H1 (cell line): Measurements from ENCODE around the gene PCDHA5. TPM values are rescaled to one million over a fixed set of nuclear protein-coding genes. Genes with fewer than 3 reads are reported as not detected.
A peak's percentile ranks its signal among the peaks of the same experiment; 100 is the strongest.

Source experiments
- CTCF ChIA-PET: fragments of 300-600 bp; sonication (Branson Sonifier 250); formaldehyde crosslinking; loops from one replicate; lab custom pipeline; 2021; ENCODE audit not compliant: partially characterized antibody; lab: Charles Lee
- POLR2A ChIA-PET: fragments of 300-600 bp; sonication (Branson Sonifier 250); formaldehyde crosslinking; loops from one replicate; lab custom pipeline; 2021; ENCODE audit warnings: inconsistent platforms; ENCODE audit not compliant: partially characterized antibody; lab: Charles Lee
- DNase-seq, 2 experiments: peaks; one replicate each; pipeline versions ENCODE4 v3.0.0 to v3.0.0-alpha.2; 2010 to 2022; ENCODE audit warnings: low spot score in 2 of 2, low read depth in 1 of 2, mixed read lengths in 1 of 2
- FAIRE-seq: peaks from 2 replicates; lab custom pipeline; 2011; peaks lifted over from hg19 to GRCh38; lab: Jason Lieb, UNC
- H2AFZ ChIP-seq: 2 replicates; pipeline ENCODE4 v1.8.1; 2012; ENCODE audit warnings: low read length, inconsistent platforms
- H2AK5ac ChIP-seq: 2 replicates; pipeline ENCODE4 v1.6.1; 2013; ENCODE audit warnings: low read depth, low read length
- H2BK120ac ChIP-seq: replicated peaks from 2 replicates; pipeline ENCODE3; 2013; ENCODE audit warnings: low read depth, low read length, inconsistent platforms
- H2BK12ac ChIP-seq: 2 replicates; pipeline ENCODE4 v1.6.1; 2013; ENCODE audit warnings: low read depth, low read length
- H2BK15ac ChIP-seq: 2 replicates; pipeline ENCODE4 v1.6.1; 2013; ENCODE audit warnings: low read length
- H2BK20ac ChIP-seq: 2 replicates; pipeline ENCODE4 v1.6.1; 2013; ENCODE audit warnings: low read length
- H2BK5ac ChIP-seq: 2 replicates; pipeline ENCODE4 v1.6.1; 2013; ENCODE audit warnings: low read depth, low read length
- H3K14ac ChIP-seq: 2 replicates; pipeline ENCODE4 v1.6.1; 2013; ENCODE audit warnings: inconsistent platforms; ENCODE audit not compliant: insufficient read length
- H3K18ac ChIP-seq: 2 replicates; pipeline ENCODE4 v1.6.1; 2013; ENCODE audit warnings: low read length; ENCODE audit errors: extremely low read depth
- H3K23ac ChIP-seq: 2 replicates; pipeline ENCODE4 v1.6.1; 2013; ENCODE audit warnings: inconsistent platforms; ENCODE audit not compliant: insufficient read length
- H3K23me2 ChIP-seq: 2 replicates; pipeline ENCODE4 v1.6.1; 2013; ENCODE audit warnings: low read depth, low read length
- H3K27ac ChIP-seq: 2 replicates; pipeline ENCODE4 v1.6.1; 2011; ENCODE audit warnings: low read depth, low read length, inconsistent platforms
- H3K27me3 ChIP-seq, 4 experiments: replicated peaks in 1 of 4; 1 replicate in 1 of 4; 2 replicates in 3 of 4; pipeline versions ENCODE4 v1.6.1 to v1.8.1; 2011 to 2013; ENCODE audit warnings: low read length in 3 of 4, mild to moderate bottlenecking in 3 of 4, inconsistent platforms in 2 of 4, mixed read lengths in 2 of 4, moderate library complexity in 1 of 4; ENCODE audit not compliant: control insufficient read depth in 3 of 4, insufficient read depth in 3 of 4; ENCODE audit errors: extremely low read depth in 1 of 4
- H3K36me3 ChIP-seq, 4 experiments: 2 replicates each; pipeline versions ENCODE4 v1.6.1 to v1.8.1; 2011 to 2013; ENCODE audit warnings: mild to moderate bottlenecking in 4 of 4, low read length in 3 of 4, moderate library complexity in 2 of 4, control low read depth in 1 of 4, inconsistent platforms in 1 of 4; ENCODE audit not compliant: insufficient read depth in 4 of 4, control insufficient read depth in 2 of 4
- H3K4ac ChIP-seq: replicated peaks from 2 replicates; pipeline ENCODE3; 2013; ENCODE audit warnings: low read length, low read depth, mixed read lengths, inconsistent platforms; ENCODE audit not compliant: insufficient read length
- H3K4me1 ChIP-seq, 4 experiments: replicated peaks in 1 of 4; 1 replicate in 1 of 4; 2 replicates in 3 of 4; pipeline versions ENCODE4 v1.6.1 to v1.8.1; 2011 to 2013; ENCODE audit warnings: low read length in 3 of 4, inconsistent platforms in 2 of 4, mixed read lengths in 1 of 4; ENCODE audit not compliant: insufficient read depth in 4 of 4, control insufficient read depth in 3 of 4
- H3K4me2 ChIP-seq, 2 experiments: 2 replicates each; pipeline versions ENCODE4 v1.6.1 to v1.8.1; 2011 to 2013; ENCODE audit warnings: low read depth in 2 of 2, low read length in 2 of 2, control low read depth in 1 of 2, inconsistent platforms in 1 of 2, mild to moderate bottlenecking in 1 of 2; ENCODE audit not compliant: insufficient read depth in 1 of 2
- H3K4me3 ChIP-seq, 4 experiments: fragments of 200-600, 300-600 bp in 1 of 4; sonication (generic), shearing (Covaris generic), sonication (Bioruptor Twin) in 1 of 4; 2 replicates each; pipeline versions ENCODE4 v1.5.1 to v1.8.1; 2011 to 2016; ENCODE audit warnings: low read length in 4 of 4, low read depth in 3 of 4, control low read depth in 2 of 4, inconsistent platforms in 2 of 4, mild to moderate bottlenecking in 2 of 4, mixed read lengths in 1 of 4, moderate library complexity in 1 of 4; ENCODE audit not compliant: insufficient read depth in 2 of 4; ENCODE audit errors: extremely low read depth in 1 of 4
- H3K56ac ChIP-seq: replicated peaks from 2 replicates; pipeline ENCODE3; 2013; ENCODE audit warnings: low read depth, mild to moderate bottlenecking, mixed read lengths, low read length, inconsistent platforms; ENCODE audit not compliant: insufficient read length
- H3K79me1 ChIP-seq: 2 replicates; pipeline ENCODE4 v1.6.1; 2013; ENCODE audit warnings: low read depth, low read length, control low read depth
- H3K79me2 ChIP-seq, 2 experiments: 2 replicates each; pipeline versions ENCODE4 v1.6.1 to v1.8.1; 2012 to 2013; ENCODE audit warnings: low read length in 2 of 2, mild to moderate bottlenecking in 2 of 2, inconsistent platforms in 1 of 2; ENCODE audit not compliant: insufficient read depth in 2 of 2, control insufficient read depth in 1 of 2
- H3K9ac ChIP-seq, 4 experiments: replicated peaks in 1 of 4; 1 replicate in 1 of 4; 2 replicates in 3 of 4; pipeline versions ENCODE4 v1.6.1 to v1.8.1; 2011 to 2013; ENCODE audit warnings: low read depth in 3 of 4, low read length in 3 of 4, control low read depth in 2 of 4, mild to moderate bottlenecking in 2 of 4, moderate library complexity in 2 of 4, inconsistent platforms in 1 of 4; ENCODE audit errors: extremely low read depth in 1 of 4
- H3K9me3 ChIP-seq, 2 experiments: 2 replicates each; pipeline versions ENCODE4 v1.6.1 to v1.8.1; 2012 to 2013; ENCODE audit warnings: mild to moderate bottlenecking in 2 of 2, moderate library complexity in 2 of 2, control low read depth in 1 of 2, inconsistent platforms in 1 of 2, low read depth in 1 of 2, low read length in 1 of 2, mixed read lengths in 1 of 2; ENCODE audit not compliant: insufficient read depth in 2 of 2
- H4K20me1 ChIP-seq, 2 experiments: replicated peaks in 1 of 2; 2 replicates each; pipeline versions ENCODE3 to v1.8.1; 2011 to 2013; ENCODE audit warnings: inconsistent platforms in 2 of 2, low read length in 2 of 2, mild to moderate bottlenecking in 1 of 2; ENCODE audit not compliant: insufficient read depth in 2 of 2, control insufficient read depth in 1 of 2
- H4K5ac ChIP-seq: 2 replicates; pipeline ENCODE4 v1.6.1; 2013; ENCODE audit warnings: low read length, low read depth, mixed read lengths, inconsistent platforms; ENCODE audit not compliant: insufficient read length
- H4K8ac ChIP-seq: 2 replicates; pipeline ENCODE4 v1.8.0; 2013; ENCODE audit warnings: mild to moderate bottlenecking, moderate library complexity, low read length, inconsistent platforms; ENCODE audit not compliant: insufficient read depth; ENCODE audit errors: extremely low read depth
- H4K91ac ChIP-seq: replicated peaks from 2 replicates; pipeline ENCODE3; 2013; ENCODE audit warnings: low read length, mixed read lengths, inconsistent platforms; ENCODE audit not compliant: insufficient read length
- ASH2L ChIP-seq: fragments of 200-600, 300-600 bp; sonication (generic); IDR thresholded peaks from one replicate; pipeline ENCODE4 v1.7.1; 2017; ENCODE audit warnings: low read length
- CHD1 ChIP-seq: IDR thresholded peaks from 2 replicates; pipeline ENCODE4 v1.6.1; 2012; ENCODE audit warnings: low read depth, low read length, improper control_type of control experiment
- CTCF ChIP-seq, 3 experiments: IDR thresholded peaks; 1 replicate in 2 of 3; 2 replicates in 1 of 3; pipeline versions ENCODE4 v1.5.1 to v1.6.1; 2011; ENCODE audit warnings: low read length in 3 of 3, mild to moderate bottlenecking in 3 of 3, inconsistent platforms in 2 of 3, low read depth in 1 of 3, moderate library complexity in 1 of 3; ENCODE audit not compliant: insufficient read depth in 1 of 3; ENCODE audit errors: control extremely low read depth in 1 of 3
- HDAC2 ChIP-seq, 2 experiments: fragments of 300-600 bp in 1 of 2; sonication (generic) in 1 of 2; IDR thresholded peaks; 2 replicates each; pipeline ENCODE4 v1.6.1; 2011 to 2012; ENCODE audit warnings: low read depth in 2 of 2, low read length in 2 of 2, mild to moderate bottlenecking in 2 of 2, moderate library complexity in 2 of 2, borderline replicate concordance in 1 of 2, inconsistent platforms in 1 of 2
- KDM5A ChIP-seq: fragments of 200-600 bp; IDR thresholded peaks from 2 replicates; pipeline ENCODE4 v1.7.1; 2012; ENCODE audit warnings: mild to moderate bottlenecking, low read length, inconsistent platforms, mixed read lengths
- MAX ChIP-seq: IDR thresholded peaks from 2 replicates; pipeline ENCODE4 v1.6.1; 2012; ENCODE audit warnings: inconsistent platforms
- RXRA ChIP-seq: IDR thresholded peaks from 2 replicates; pipeline ENCODE4 v1.6.1; 2011; ENCODE audit warnings: low read depth, mild to moderate bottlenecking, low read length, moderate library complexity; ENCODE audit not compliant: insufficient read depth
- SP4 ChIP-seq: IDR thresholded peaks from 2 replicates; pipeline ENCODE4 v1.6.1; 2012; ENCODE audit warnings: low read length, inconsistent platforms
- WGBS, 2 experiments: shearing (Covaris generic) in 1 of 2; methylation state at CpG; one replicate each; pipeline versions ENCODE4 v1.1.6 to v1.1.7; 2013 to 2015; ENCODE audit warnings: low lambda C conversion rate in 2 of 2, mixed read lengths in 2 of 2, inconsistent platforms in 1 of 2, low coverage in 1 of 2, missing lambda C conversion rate in 1 of 2; ENCODE audit not compliant: insufficient replicate concordance in 2 of 2, insufficient coverage in 1 of 2, insufficient read length in 1 of 2; ENCODE audit errors: extremely low coverage in 1 of 2, missing lambda C conversion rate in 1 of 2; 5-methylcytosine and 5-hydroxymethylcytosine counted together
- polyA plus RNA-seq, 7 experiments: library from polyadenylated mRNA; depleted of rRNA in 3 of 7; stranded (reverse) in 5 of 7; unstranded in 2 of 7; fragments of >200 nt in 5 of 7; fragments of 200-250 nt in 2 of 7; gene quantifications; 1 replicate in 5 of 7; 2 replicates in 1 of 7; 4 replicates in 1 of 7; pipeline versions ENCODE4 v1.2.1 to v1.2.3, GENCODE V29; 2011 to 2013; ENCODE audit warnings: missing spikeins in 2 of 7, mixed read lengths in 2 of 7
- total RNA-seq: library from RNA; stranded (reverse); fragmentation: NEBNext Ultra II Directional; extraction: Animal tissue kit (Norgen Biotek cat#: 25700); gene quantifications from 2 replicates; pipeline ENCODE4 v1.2.1, GENCODE V29; 2021

Gene PCDHA5
- total and polyA plus RNA-seq, 2 of the 8 experiments (the other 6 are each of a cell fraction or from before 2014, with no cell fraction given) = 0.33 to 0.76 TPM

- TF ChIP-seq HDAC2 (IDR thresholded peaks at IDR 0.05; ENCODE audit: borderline replicate concordance in 1 of 2, low read depth in 2 of 2, low read length in 2 of 2) (no peak), ASH2L (no peak), CHD1 (no peak), CTCF (IDR thresholded peaks at IDR 0.05; ENCODE audit: control extremely low read depth in 1 of 3, insufficient read depth in 1 of 3, low read depth in 1 of 3, low read length in 3 of 3) (peak; percentile 13 to 32 (median 27); a peak in 3 of 4 replicates), RXRA (no peak), KDM5A (no peak), MAX (no peak), SP4 (no peak)
- Histone ChIP-seq H3K14ac (no peak overlapping the region), H3K4me3 (peak overlapping the region in 1 of 4 experiments; percentile 62; a peak in 2 of 8 replicates), H2AFZ (no peak overlapping the region), H4K8ac (no peak overlapping the region), H2BK5ac (no peak overlapping the region), H3K79me1 (no peaks in the 10 kb centered on the region), H3K9me3 (peaks cover 0 to 10% of the 10 kb centered on the region in 2 experiments; a peak in 1 of 4 replicates), H4K20me1 (peaks cover 0 to 1% of the 10 kb centered on the region in 2 experiments), H2AK5ac (no peak overlapping the region), H3K36me3 (peaks cover 0 to 3% (median 0%) of the 10 kb centered on the region in 4 experiments; a peak in 1 of 8 replicates), H3K27ac (no peak overlapping the region), H3K23me2 (no peaks in the 10 kb centered on the region), H2BK20ac (no peak overlapping the region), H4K5ac (no peak overlapping the region), H3K79me2 (no peaks in the 10 kb centered on the region; a peak in 1 of 4 replicates), H3K4me1 (no peaks in the 10 kb centered on the region), H3K4me2 (no peak overlapping the region; a peak in 1 of 4 replicates), H3K56ac (no peak overlapping the region), H3K9ac (no peak overlapping the region), H3K27me3 (no peaks in the 10 kb centered on the region), H3K4ac (no peak overlapping the region), H3K23ac (no peak overlapping the region), H4K91ac (no peak overlapping the region), H2BK12ac (no peak overlapping the region), H2BK120ac (no peak overlapping the region), H2BK15ac (no peak overlapping the region), H3K18ac (no peak overlapping the region; the same call in 1 of the 2 replicates)
- peak in 1 of 2 experiments; percentile 56 for DNase-seq
- no peak for FAIRE-seq
- ChIA-PET CTCF (interaction anchor here (0.7 to 6.0 kb wide), 27 partner anchors 8 to 225 kb away, joined by 3 to 58 read pairs (median 5); partner anchors contain the start of genes PCDHA1, PCDHA10, PCDHA11 and PCDHA2), POLR2A (interaction anchor here (0.7 to 1.8 kb wide), 9 partner anchors 8 to 266 kb away, joined by 3 to 5 read pairs (median 4); partner anchors contain the start of genes PCDHA1, PCDHA12, PCDHA8 and PCDHB2)
- 97% methylated on average over 16 of the region's 18 CpGs; no CpG with 5 or more reads in 1 of the 2 experiments for WGBS, 2 experiments
Measured at GRCh38 chr5:140828362-140828737, 6.9 kb downstream of the PCDHA5 start.
